Chondrocyte (in vitro differentiated cells): Measurements from ENCODE around the gene FZD8. TPM values are rescaled to one million over a fixed set of nuclear protein-coding genes. Genes with fewer than 3 reads are reported as not detected.

Source experiments
- DNase-seq: peaks from one replicate; pipeline ENCODE4 v3.0.0; 2021; ENCODE audit warnings: mixed read lengths, low spot score
- H3K27ac Mint-ChIP-seq: one replicate; pipeline ENCODE4 v1.8.0; 2021; ENCODE audit warnings: mild to moderate bottlenecking, moderate library complexity, mixed read lengths; ENCODE audit not compliant: unreplicated experiment
- H3K27me3 Mint-ChIP-seq: 2 replicates; pipeline ENCODE4 v1.8.0; 2021; ENCODE audit warnings: low read depth, mixed read lengths
- H3K36me3 Mint-ChIP-seq: 2 replicates; pipeline ENCODE4 v1.8.0; 2021; ENCODE audit warnings: low read depth, mixed read lengths
- H3K4me1 Mint-ChIP-seq: 2 replicates; pipeline ENCODE4 v1.8.0; 2021; ENCODE audit warnings: low read depth, mild to moderate bottlenecking, mixed read lengths
- H3K4me3 Mint-ChIP-seq: one replicate; pipeline ENCODE4 v1.8.0; 2021; ENCODE audit warnings: mild to moderate bottlenecking, moderate library complexity, mixed read lengths; ENCODE audit not compliant: unreplicated experiment
- H3K9me3 Mint-ChIP-seq: 2 replicates; pipeline ENCODE4 v1.8.0; 2021; ENCODE audit warnings: low read depth, mixed read lengths
- CTCF ChIP-seq: fragments of 200-600 bp; sonication (generic); IDR thresholded peaks from 2 replicates; pipeline ENCODE4 v1.5.0; 2021; ENCODE audit warnings: antibody characterized with exemption, mild to moderate bottlenecking, moderate library complexity
- total RNA-seq: library from RNA; stranded (reverse); gene quantifications from 3 replicates; pipeline ENCODE4 v1.2.1, GENCODE V29; 2021

FZD8 gene
- total RNA-seq, 1 donor from 2014 or later, result 86.9 TPM

GRCh38 chr10:35592441-35592840 is 49.7 kb downstream of the FZD8 start:
- Mint-ChIP-seq H3K4me1 (no peaks in the 10 kb centered on the region), H3K4me3 (no peak overlapping the region), H3K9me3 (peaks cover 16% of the 10 kb centered on the region), H3K36me3 (peaks cover 2% of the 10 kb centered on the region), H3K27me3 (peaks cover under 1% of the 10 kb centered on the region), H3K27ac (no peak overlapping the region)
- TF ChIP-seq CTCF, result no peak
- DNase-seq, result no peak

- no peak for DNase-seq
- Mint-ChIP-seq H3K27ac (no peak overlapping the region), H3K4me3 (no peak overlapping the region), H3K9me3 (peaks cover 16% of the 10 kb centered on the region), H3K36me3 (peaks cover 3% of the 10 kb centered on the region), H3K4me1 (no peaks in the 10 kb centered on the region), H3K27me3 (no peaks in the 10 kb centered on the region)
- no peak for TF ChIP-seq CTCF
These were observed 53.3 kb downstream of the FZD8 start for GRCh38 chr10:35588836-35589235.

Other genes with a start within 250 kb of the FZD8 start
- gene GJD4, start 37.0 kb downstream of the FZD8 start, total RNA-seq, result not detected in 3 replicates